GM12878 (cell line): Measurements from ENCODE around the gene ATP6V1G1. TPM values are rescaled to one million over a fixed set of nuclear protein-coding genes. Genes with fewer than 3 reads are reported as not detected.

Experiments
- ATAC-seq: fragments of 200-7000 bp; cut with Tn5 transposase; 3 replicates; pipeline ENCODE4 v1.9.1; 2020; ENCODE audit warnings: mild to moderate bottlenecking, moderate library complexity
- BruUV-seq: library from RNA; stranded (reverse); fragments of 400-500 nt; replicated peaks from 2 replicates; lab custom pipeline; 2021; lab: Mats Ljungman, UMichigan
- CTCF ChIA-PET: fragments of 300-600 bp; sonication (Branson Sonifier 250); formaldehyde crosslinking; extraction: SDS; loops from one replicate; lab custom pipeline; 2021; ENCODE audit warnings: inconsistent platforms; lab: Yijun Ruan, JAX
- POLR2A ChIA-PET: fragments of 350-600 bp; formaldehyde crosslinking; extraction: SDS; loops from one replicate; lab custom pipeline; 2021; ENCODE audit warnings: inconsistent platforms; lab: Charles Lee
- RAD21 ChIA-PET: fragments of 300-600 bp; sonication (Branson Sonifier 250); formaldehyde crosslinking; loops from one replicate; lab custom pipeline; 2023; ENCODE audit warnings: antibody characterized with exemption; ENCODE audit not compliant: unreplicated experiment; lab: Charles Lee
- SMC1A ChIA-PET: fragments of 300-600 bp; sonication (Branson Sonifier 250); formaldehyde crosslinking; loops from one replicate; lab custom pipeline; 2023; ENCODE audit not compliant: unreplicated experiment, uncharacterized antibody; lab: Charles Lee
- DNase-seq: peaks from one replicate; pipeline ENCODE4 v3.0.0-alpha.2; 2011; ENCODE audit warnings: low read depth, low spot score
- FAIRE-seq: peaks from 3 replicates; lab custom pipeline; 2011; peaks lifted over from hg19 to GRCh38; lab: Jason Lieb, UNC
- H2AFZ ChIP-seq: 2 replicates; pipeline ENCODE4 v1.6.0; 2011; ENCODE audit warnings: low read depth, low read length, control low read depth; ENCODE audit not compliant: control insufficient read depth
- H3K27ac ChIP-seq: 2 replicates; pipeline ENCODE4 v1.5.1; 2011; ENCODE audit warnings: control low read depth; ENCODE audit not compliant: control insufficient read depth, insufficient read depth
- H3K27me3 ChIP-seq, 2 experiments: replicated peaks in 1 of 2; 2 replicates each; pipeline versions ENCODE4 v1.6.0 to v1.6.1; 2011; ENCODE audit warnings: low read length in 1 of 2; ENCODE audit not compliant: control insufficient read depth in 2 of 2, insufficient read depth in 2 of 2
- H3K36me3 ChIP-seq, 2 experiments: 2 replicates each; pipeline ENCODE4 v1.5.1; 2011; ENCODE audit warnings: low read length in 1 of 2; ENCODE audit not compliant: control insufficient read depth in 2 of 2, insufficient read depth in 2 of 2
- H3K4me1 ChIP-seq: 2 replicates; pipeline ENCODE4 v1.6.1; 2011; ENCODE audit warnings: mild to moderate bottlenecking, low read length, moderate library complexity, mixed read lengths; ENCODE audit not compliant: control insufficient read depth, insufficient read depth
- H3K4me2 ChIP-seq: 2 replicates; pipeline ENCODE4 v1.6.0; 2011; ENCODE audit warnings: control low read depth; ENCODE audit not compliant: control insufficient read depth, insufficient read depth
- H3K4me3 ChIP-seq: fragments of 200-600 bp; sonication (generic); 2 replicates; pipeline ENCODE4 v1.5.1; 2016
- H3K79me2 ChIP-seq: 2 replicates; pipeline ENCODE4 v1.6.0; 2011; ENCODE audit warnings: low read length; ENCODE audit not compliant: control insufficient read depth, insufficient read depth
- H3K9ac ChIP-seq: 2 replicates; pipeline ENCODE4 v1.8.0; 2011; ENCODE audit warnings: low read length, control low read depth, mixed read lengths; ENCODE audit not compliant: control insufficient read depth, insufficient read depth
- H3K9me3 ChIP-seq: replicated peaks from 3 replicates; pipeline ENCODE4 v1.5.1; 2011; ENCODE audit warnings: mild to moderate bottlenecking, low read length; ENCODE audit not compliant: control insufficient read depth, insufficient read depth
- H4K20me1 ChIP-seq: 2 replicates; pipeline ENCODE4 v1.6.0; 2011; ENCODE audit not compliant: control insufficient read depth, insufficient read depth
- NFIC ChIP-seq: IDR thresholded peaks from 2 replicates; pipeline ENCODE4 v1.6.1; 2012; ENCODE audit warnings: low read depth, mild to moderate bottlenecking, inconsistent platforms, low read length, moderate library complexity
- STAT1 ChIP-seq: fragments of 450-650 bp; conservative IDR thresholded peaks from 2 replicates; pipeline ENCODE4 v1.6.1; 2014; ENCODE audit warnings: antibody characterized with exemption, mild to moderate bottlenecking
- ZNF622 ChIP-seq: fragments of 450-650 bp; IDR thresholded peaks from 2 replicates; pipeline ENCODE4 v1.6.1; 2017; ENCODE audit warnings: mild to moderate bottlenecking, inconsistent platforms
- ZZZ3 ChIP-seq: IDR thresholded peaks from 2 replicates; pipeline ENCODE4 v1.6.1; 2011; ENCODE audit warnings: low read depth; ENCODE audit not compliant: control insufficient read depth, insufficient read length
- WGBS: methylation state at CpG from one replicate; pipeline ENCODE4 v1.1.6; 2016; ENCODE audit warnings: low lambda C conversion rate; ENCODE audit not compliant: insufficient replicate concordance, insufficient coverage; ENCODE audit errors: missing lambda C conversion rate; 5-methylcytosine and 5-hydroxymethylcytosine counted together
- in situ Hi-C: fragments of 300-500 bp; cut with MboI; formaldehyde crosslinking; loops from 9 replicates; pipeline ENCODE4 v1.14.3; 2018; ENCODE audit warnings: mixed read lengths
- intact Hi-C: fragments of 100-400 bp; cut with micrococcal nuclease; formaldehyde crosslinking; loops from one replicate; pipeline ENCODE4 v1.14.2; 2022; ENCODE audit not compliant: unreplicated experiment
- polyA plus RNA-seq, 11 experiments: library from polyadenylated mRNA; depleted of rRNA in 4 of 11; unstranded in 6 of 11; stranded (reverse) in 5 of 11; fragments of >200 nt; fragmentation: Nextera tagmentation in 4 of 11; fragmentation: Illumina TruSeq in 1 of 11; extraction: Ambion mirVana in 4 of 11; extraction: Trizol in 1 of 11; gene quantifications; 1 replicate in 1 of 11; 2 replicates in 10 of 11; pipeline versions ENCODE4 v1.2.1 to v1.2.3, GENCODE V29; 2011 to 2016; ENCODE audit warnings: inconsistent platforms in 2 of 11, missing spikeins in 2 of 11, low read depth in 1 of 11
- total RNA-seq, 4 experiments: library from RNA; depleted of rRNA in 3 of 4; stranded (reverse); fragments of >200 nt in 3 of 4; fragmentation: Illumina TruSeq in 1 of 4; extraction: Trizol in 1 of 4; gene quantifications; 2 replicates each; pipeline versions ENCODE4 v1.2.1 to v1.2.3, GENCODE V29; 2013 to 2021
- TF ChIP-seq, protein P1 (sequence below): fragments of 450-650 bp; IDR thresholded peaks from 2 replicates; pipeline ENCODE4 v1.6.1; 2018; ENCODE audit warnings: mild to moderate bottlenecking, low read depth, moderate library complexity; ENCODE audit not compliant: partially characterized antibody
- TF ChIP-seq, protein P2 (sequence below): IDR thresholded peaks from 2 replicates; pipeline ENCODE4 v1.6.1; 2011; ENCODE audit warnings: low read depth, mild to moderate bottlenecking, low read length, moderate library complexity, borderline replicate concordance; ENCODE audit errors: extremely low read depth

Gene ATP6V1G1
- total and polyA plus RNA-seq, 10 of the 15 experiments (the other 5 are each of a cell fraction or from before 2014, with no cell fraction given) = 34.2 to 204 (median 82.5) TPM

DNA sequence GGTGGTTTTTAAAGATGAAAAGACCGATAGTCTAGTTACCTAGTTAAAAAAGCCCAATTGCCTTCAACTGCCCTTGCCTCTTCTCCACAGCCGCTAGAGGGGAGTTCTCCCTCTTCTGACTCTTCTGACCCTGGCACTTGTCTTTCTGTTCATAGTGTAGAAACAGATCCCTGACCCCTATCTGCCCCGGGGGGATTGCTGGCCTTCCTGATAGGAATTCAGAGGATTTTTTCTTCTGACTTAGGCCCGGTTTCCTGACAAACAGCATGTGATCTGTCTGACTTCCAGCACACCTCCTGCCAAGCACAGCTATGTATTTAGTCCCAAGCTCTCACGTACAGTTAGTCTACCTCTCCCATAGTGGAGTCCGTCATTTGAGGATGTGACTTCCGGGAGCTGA is 18.5 kb downstream of the ATP6V1G1 start:
- ChIA-PET RAD21 (interaction anchor here (1.0 to 9.0 kb wide), 6 partner anchors 12 to 122 kb away, joined by 3 to 83 read pairs (median 28); partner anchors contain the start of gene ATP6V1G1), SMC1A (interaction anchor here (0.9 to 10.3 kb wide), 11 partner anchors 10 to 384 kb away, joined by 3 to 99 read pairs (median 5); partner anchors contain the start of gene ATP6V1G1), CTCF (interaction anchor here (1.5 to 9.8 kb wide), 4 partner anchors 14 to 216 kb away, joined by 3 to 88 read pairs (median 34); no protein-coding TSS in a partner anchor), POLR2A (interaction anchor here (0.9 to 6.6 kb wide), 6 partner anchors 8 to 122 kb away, joined by 3 to 73 read pairs (median 6); partner anchors contain the start of gene ATP6V1G1)
- Histone ChIP-seq H4K20me1 (no peaks in the 10 kb centered on the region), H3K9me3 (peaks cover 5% of the 10 kb centered on the region; the same call in 2 of the 3 replicates), H2AFZ (no peak overlapping the region), H3K79me2 (peaks cover 20% of the 10 kb centered on the region), H3K27ac (peak overlapping the region; percentile 71), H3K27me3 (no peaks in the 10 kb centered on the region), H3K36me3 (no peaks in the 10 kb centered on the region; a peak in 1 of 4 replicates), H3K4me3 (no peak overlapping the region), H3K4me1 (peaks cover 62% of the 10 kb centered on the region), H3K9ac (no peak overlapping the region; the same call in 1 of the 2 replicates), H3K4me2 (no peak overlapping the region)
- DNase-seq (no peak), FAIRE-seq (no peak), ATAC-seq (no peak)
- intact Hi-C loops (loop anchor here (2.0 kb wide), 1 partner anchor 13 kb away; no protein-coding TSS in a partner anchor), in situ Hi-C loops (no loop called here)
- BruUV-seq = no TSS peak
- TF ChIP-seq ZNF622 = no peak
- TF ChIP-seq ZZZ3 = no peak
- no peak for TF ChIP-seq STAT1
- no peak for TF ChIP-seq NFIC
- TF ChIP-seq, protein P1, sequence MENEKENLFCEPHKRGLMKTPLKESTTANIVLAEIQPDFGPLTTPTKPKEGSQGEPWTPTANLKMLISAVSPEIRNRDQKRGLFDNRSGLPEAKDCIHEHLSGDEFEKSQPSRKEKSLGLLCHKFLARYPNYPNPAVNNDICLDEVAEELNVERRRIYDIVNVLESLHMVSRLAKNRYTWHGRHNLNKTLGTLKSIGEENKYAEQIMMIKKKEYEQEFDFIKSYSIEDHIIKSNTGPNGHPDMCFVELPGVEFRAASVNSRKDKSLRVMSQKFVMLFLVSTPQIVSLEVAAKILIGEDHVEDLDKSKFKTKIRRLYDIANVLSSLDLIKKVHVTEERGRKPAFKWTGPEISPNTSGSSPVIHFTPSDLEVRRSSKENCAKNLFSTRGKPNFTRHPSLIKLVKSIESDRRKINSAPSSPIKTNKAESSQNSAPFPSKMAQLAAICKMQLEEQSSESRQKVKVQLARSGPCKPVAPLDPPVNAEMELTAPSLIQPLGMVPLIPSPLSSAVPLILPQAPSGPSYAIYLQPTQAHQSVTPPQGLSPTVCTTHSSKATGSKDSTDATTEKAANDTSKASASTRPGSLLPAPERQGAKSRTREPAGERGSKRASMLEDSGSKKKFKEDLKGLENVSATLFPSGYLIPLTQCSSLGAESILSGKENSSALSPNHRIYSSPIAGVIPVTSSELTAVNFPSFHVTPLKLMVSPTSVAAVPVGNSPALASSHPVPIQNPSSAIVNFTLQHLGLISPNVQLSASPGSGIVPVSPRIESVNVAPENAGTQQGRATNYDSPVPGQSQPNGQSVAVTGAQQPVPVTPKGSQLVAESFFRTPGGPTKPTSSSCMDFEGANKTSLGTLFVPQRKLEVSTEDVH = no peak
- TF ChIP-seq, protein P2, sequence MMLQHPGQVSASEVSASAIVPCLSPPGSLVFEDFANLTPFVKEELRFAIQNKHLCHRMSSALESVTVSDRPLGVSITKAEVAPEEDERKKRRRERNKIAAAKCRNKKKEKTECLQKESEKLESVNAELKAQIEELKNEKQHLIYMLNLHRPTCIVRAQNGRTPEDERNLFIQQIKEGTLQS = no peak
- 92% methylated on average over 7 of the region's 7 CpGs for WGBS
